Natural killer cell (primary cell): ENCODE results near the gene SLC17A7. TPM values are rescaled to one million over a fixed set of nuclear protein-coding genes. Genes with fewer than 3 reads are reported as not detected.

ENCODE experiments used
- ATAC-seq, 3 donors: fragments of 150-1000 bp in 2 of 3; fragments of 200-7000 bp in 1 of 3; cut with Tn5 transposase; 1 replicate in 1 of 3; 2 replicates in 2 of 3; pipeline ENCODE4 v1.10.0; 2021; ENCODE audit warnings: mild to moderate bottlenecking in 2 of 3, moderate library complexity in 2 of 3
- DNase-seq, 2 donors: peaks; one replicate each; pipeline versions ENCODE4 v3.0.0 to v3.0.0-alpha.2; 2013 to 2021; ENCODE audit warnings: mixed read lengths in 1 of 2
- H3K27ac ChIP-seq: one replicate; pipeline ENCODE4 v1.5.1; 2013; ENCODE audit warnings: mild to moderate bottlenecking, low read length
- H3K27me3 ChIP-seq: one replicate; pipeline ENCODE4 v1.6.1; 2013; ENCODE audit warnings: low read length; ENCODE audit not compliant: control insufficient read depth, insufficient read depth
- H3K36me3 ChIP-seq: one replicate; pipeline ENCODE4 v1.6.1; 2013; ENCODE audit warnings: low read length; ENCODE audit not compliant: control insufficient read depth, insufficient read depth
- H3K4me1 ChIP-seq: one replicate; pipeline ENCODE4 v1.6.1; 2013; ENCODE audit warnings: low read length; ENCODE audit not compliant: control insufficient read depth, insufficient read depth
- H3K4me3 ChIP-seq: one replicate; pipeline ENCODE4 v1.5.1; 2013; ENCODE audit warnings: low read length
- H3K9me3 ChIP-seq: one replicate; pipeline ENCODE4 v1.6.1; 2013; ENCODE audit warnings: low read length; ENCODE audit not compliant: control insufficient read depth, insufficient read depth
- H3K27ac Mint-ChIP-seq, 2 donors: one replicate each; pipeline ENCODE4 v1.8.0; 2022; ENCODE audit warnings: mild to moderate bottlenecking in 2 of 2, mixed read lengths in 2 of 2, moderate library complexity in 1 of 2
- H3K27me3 Mint-ChIP-seq, 2 donors: one replicate each; pipeline ENCODE4 v1.8.0; 2022; ENCODE audit warnings: low read depth in 2 of 2, mixed read lengths in 2 of 2
- H3K36me3 Mint-ChIP-seq: one replicate; pipeline ENCODE4 v1.8.0; 2022; ENCODE audit warnings: mixed read lengths
- H3K4me1 Mint-ChIP-seq, 2 donors: one replicate each; pipeline ENCODE4 v1.8.0; 2022; ENCODE audit warnings: mixed read lengths in 2 of 2
- H3K4me3 Mint-ChIP-seq: one replicate; pipeline ENCODE4 v1.8.0; 2022; ENCODE audit warnings: mild to moderate bottlenecking, moderate library complexity, mixed read lengths
- H3K9me3 Mint-ChIP-seq, 2 donors: one replicate each; pipeline ENCODE4 v1.8.0; 2022; ENCODE audit warnings: mixed read lengths in 2 of 2
- CTCF ChIP-seq: fragments of 200-600 bp; IDR thresholded peaks from one replicate; pipeline ENCODE4 v1.8.0; 2022; ENCODE audit warnings: antibody characterized with exemption
- WGBS: methylation state at CpG from one replicate; pipeline ENCODE4 v1.1.7; 2013; ENCODE audit warnings: missing lambda C conversion rate; ENCODE audit not compliant: insufficient coverage; 5-methylcytosine and 5-hydroxymethylcytosine counted together
- intact Hi-C: fragments of 100-400 bp; cut with micrococcal nuclease; formaldehyde crosslinking; loops from one replicate; pipeline ENCODE4 v1.14.2; 2022
- total RNA-seq, 4 donors: library from RNA; stranded (reverse); fragments of 120-200 nt in 1 of 4; gene quantifications; one replicate each; pipeline versions ENCODE4 v1.2.3 to v1.2.4, GENCODE V29; 2013 to 2022

Gene SLC17A7
- total RNA-seq: not detected
- total RNA-seq (2013): not detected

GRCh38 chr19:49441210-49441959 is at the start of gene SLC17A7:
TSS of gene SLC17A7 (minus strand) at chr19:49441527. CDS start at chr19:49441379, 148 bp downstream.
- DNase-seq (peak in 1 of 2 donors; percentile 72), ATAC-seq (peak in 2 of 3 donors; percentile 17 to 20)
- Histone ChIP-seq H3K4me1 (peaks cover 38% of the 10 kb centered on the region), H3K36me3 (no peaks in the 10 kb centered on the region), H3K9me3 (no peaks in the 10 kb centered on the region), H3K27me3 (peaks cover 51% of the 10 kb centered on the region), H3K27ac (no peak within 1 kb of the TSS), H3K4me3 (no peak within 1 kb of the TSS)
- no peak for TF ChIP-seq CTCF
- intact Hi-C loops: no loop called here
- Mint-ChIP-seq H3K4me3 (peak within 1 kb of the TSS; percentile 83), H3K27me3 (peaks cover 56 to 58% of the 10 kb centered on the region in 2 donors), H3K9me3 (no peaks in the 10 kb centered on the region), H3K4me1 (peaks cover 18 to 52% of the 10 kb centered on the region in 2 donors), H3K27ac (peak within 1 kb of the TSS in 1 of 2 donors; percentile 88), H3K36me3 (no peaks in the 10 kb centered on the region)
- WGBS: 4% methylated on average over 56 of the region's 56 CpGs

DNA sequence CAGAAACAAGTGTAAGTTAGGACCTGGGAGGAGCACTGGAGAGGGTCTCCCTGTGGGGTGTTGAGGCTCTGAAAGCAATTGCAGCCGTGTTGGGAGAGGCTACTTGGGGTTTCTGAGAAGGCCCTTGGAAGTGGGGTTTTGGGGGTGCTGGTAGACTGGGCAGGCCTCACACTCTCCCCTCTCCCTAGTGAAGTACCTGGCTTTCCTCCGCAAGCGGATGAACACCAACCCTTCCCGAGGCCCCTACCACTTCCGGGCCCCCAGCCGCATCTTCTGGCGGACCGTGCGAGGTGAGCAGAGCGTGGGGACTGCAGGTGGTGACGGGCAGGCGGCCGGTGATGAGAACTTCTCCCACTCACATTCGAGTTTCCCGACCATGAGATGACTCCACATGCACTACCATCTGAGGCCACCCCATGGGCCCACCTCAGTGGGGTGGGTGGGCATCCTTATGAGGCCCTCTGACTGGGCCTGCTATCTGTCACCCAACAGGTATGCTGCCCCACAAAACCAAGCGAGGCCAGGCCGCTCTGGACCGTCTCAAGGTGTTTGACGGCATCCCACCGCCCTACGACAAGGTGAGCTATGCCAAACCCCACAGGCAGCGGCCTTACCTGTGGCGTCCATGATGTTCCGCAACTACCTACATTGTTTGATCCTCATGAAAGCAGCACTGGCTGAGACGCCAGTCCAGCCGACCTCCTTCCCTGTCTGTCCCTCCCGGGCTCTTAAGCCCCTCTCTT is 49.1 kb upstream of the SLC17A7 start:
- H3K9me3 Mint-ChIP-seq: no peaks in the 10 kb centered on the region
- whole genome bisulfite sequencing: 83% methylated on average over 27 of the region's 27 CpGs
- no peak overlapping the region for H3K4me3 ChIP-seq

GRCh38 chr19:49489601-49490167 is 48.4 kb upstream of the SLC17A7 start:
- H3K36me3 ChIP-seq: peaks cover 49% of the 10 kb centered on the region
- H3K4me3 ChIP-seq: no peak overlapping the region
- Mint-ChIP-seq H3K4me1 (peaks cover 31 to 37% of the 10 kb centered on the region in 2 donors), H3K4me3 (peak overlapping the region; percentile 47), H3K27ac (peak overlapping the region; percentile 59 to 98), H3K36me3 (peaks cover 8% of the 10 kb centered on the region), H3K9me3 (no peaks in the 10 kb centered on the region), H3K27me3 (no peaks in the 10 kb centered on the region)
- intact Hi-C loops: loop anchor here (5.0 kb wide), 1 partner anchor 388 kb away; the partner anchor contains the start of genes AKT1S1 and TBC1D17
- ATAC-seq (no peak), DNase-seq (peak in 1 of 2 donors; percentile 73)
- no peak for TF ChIP-seq CTCF
- WGBS: 65% methylated on average over 15 of the region's 15 CpGs
- H3K27me3 ChIP-seq: no peaks in the 10 kb centered on the region
- peak overlapping the region; percentile 30 for H3K27ac ChIP-seq
- H3K4me1 ChIP-seq: peaks cover 59% of the 10 kb centered on the region
- no peaks in the 10 kb centered on the region for H3K9me3 ChIP-seq

More for the DNA sequence above, 49.1 kb upstream of the SLC17A7 start:
- no peak for TF ChIP-seq CTCF
- Histone ChIP-seq H3K36me3 (peaks cover 48% of the 10 kb centered on the region), H3K4me1 (peaks cover 67% of the 10 kb centered on the region), H3K27me3 (no peaks in the 10 kb centered on the region), H3K9me3 (no peaks in the 10 kb centered on the region), H3K27ac (peak overlapping the region; percentile 25)
- peaks cover 8% of the 10 kb centered on the region for H3K36me3 Mint-ChIP-seq
- H3K27ac Mint-ChIP-seq: peak overlapping the region in 1 of 2 donors; percentile 59
- H3K4me1 Mint-ChIP-seq: peaks cover 31 to 37% of the 10 kb centered on the region in 2 donors
- H3K27me3 Mint-ChIP-seq: no peaks in the 10 kb centered on the region
- peak in 1 of 2 donors; percentile 44 for DNase-seq
- H3K4me3 Mint-ChIP-seq: peak overlapping the region; percentile 35
- intact Hi-C loops: no loop called here
- no peak for ATAC-seq
